IMR-90 (cell line): ENCODE measurements around the gene COL4A1.

Experiments
- BHLHE40 ChIP-seq: fragments of 150-350 bp; IDR thresholded peaks from 2 replicates; pipeline ENCODE4 v1.6.1; 2016; ENCODE audit warnings: mild to moderate bottlenecking, low read depth, low read length
- CTCF ChIP-seq: conservative IDR thresholded peaks from 2 replicates; pipeline ENCODE4 v1.5.1; 2012; ENCODE audit warnings: mild to moderate bottlenecking, low read depth, low read length, improper control_type of control experiment
- MAFK ChIP-seq: IDR thresholded peaks from 2 replicates; pipeline ENCODE4 v1.6.1; 2012; ENCODE audit warnings: low read depth, low read length, improper control_type of control experiment
- NFE2L2 ChIP-seq: fragments of 150-350 bp; IDR thresholded peaks from 2 replicates; pipeline ENCODE4 v1.6.1; 2016; ENCODE audit warnings: low read depth, mild to moderate bottlenecking, low read length
- POLR2A ChIP-seq: IDR thresholded peaks from 2 replicates; pipeline ENCODE4 v1.6.1; 2012; ENCODE audit warnings: mild to moderate bottlenecking, low read depth, low read length
- RAD21 ChIP-seq: IDR thresholded peaks from 2 replicates; pipeline ENCODE4 v1.6.1; 2012; ENCODE audit warnings: low read length, improper control_type of control experiment
- RFX5 ChIP-seq: IDR thresholded peaks from 2 replicates; pipeline ENCODE4 v1.8.0; 2012; ENCODE audit warnings: low read depth, mild to moderate bottlenecking, low read length, moderate library complexity
- SMC3 ChIP-seq: fragments of 150-350 bp; IDR thresholded peaks from 2 replicates; pipeline ENCODE4 v1.6.1; 2016; ENCODE audit warnings: low read depth, mild to moderate bottlenecking, antibody characterized with exemption, low read length, moderate library complexity
- USF2 ChIP-seq: fragments of 150-350 bp; IDR thresholded peaks from 2 replicates; pipeline ENCODE4 v1.6.1; 2017; ENCODE audit warnings: mild to moderate bottlenecking, antibody characterized with exemption, low read length, low read depth

GRCh38 chr13:110266431-110266809 is 40.5 kb downstream of the COL4A1 start:
- TF ChIP-seq CTCF: no peak
- no peak for TF ChIP-seq RAD21
- TF ChIP-seq POLR2A: no peak
- TF ChIP-seq RFX5: no peak
- no peak for TF ChIP-seq MAFK
- no peak for TF ChIP-seq BHLHE40
- no peak for TF ChIP-seq SMC3
- TF ChIP-seq NFE2L2: no peak
- no peak for TF ChIP-seq USF2
